ENCODE results near the gene ESD.

The ESD gene

GRCh38 chr13:46803586-46803985 is 6.6 kb upstream of the ESD start:
- Histone ChIP-seq H3K9ac (ENCODE audit: low read length) (no peak overlapping the region), H3K4me3 (ENCODE audit: low read depth, low read length, poor library complexity, severe bottlenecking) (no peak overlapping the region), H3F3A (ENCODE audit: insufficient read depth, low read length) (no peaks in the 10 kb centered on the region), H3K9me2 (ENCODE audit: low read depth, low read length) (no peaks in the 10 kb centered on the region), H4K20me1 (ENCODE audit: insufficient read depth, low read length) (no peaks in the 10 kb centered on the region), H2AFZ (ENCODE audit: low read length) (no peak overlapping the region), H3K27ac (ENCODE audit: low read depth, low read length, poor library complexity, severe bottlenecking) (no peak overlapping the region), H3K79me2 (ENCODE audit: insufficient read depth, low read length) (no peaks in the 10 kb centered on the region), H3K9me3 (ENCODE audit: low read length) (no peaks in the 10 kb centered on the region), H3K36me3 (ENCODE audit: insufficient read depth, low read length) (no peaks in the 10 kb centered on the region), H3K4me2 (ENCODE audit: low read length) (no peak overlapping the region), H3K4me1 (ENCODE audit: insufficient read depth, low read length, severe bottlenecking) (no peaks in the 10 kb centered on the region), H3K27me3 (ENCODE audit: insufficient read depth, low read length) (no peaks in the 10 kb centered on the region)
- TF ChIP-seq EZH2 (IDR thresholded peaks at IDR 0.05; ENCODE audit: borderline replicate concordance, low read length), result no peak
- TF ChIP-seq CTCF (IDR thresholded peaks at IDR 0.05; ENCODE audit: low read length), result no peak

GRCh38 chr13:46801858-46802257 is 4.9 kb upstream of the ESD start:
- H3K4me1 ChIP-seq (ENCODE audit: insufficient read depth, low read length, severe bottlenecking), result peaks cover 9% of the 10 kb centered on the region
- no peak overlapping the region for H3K4me2 ChIP-seq (ENCODE audit: low read length)
- H3F3A ChIP-seq (ENCODE audit: insufficient read depth, low read length), result no peaks in the 10 kb centered on the region
- H3K27me3 ChIP-seq (ENCODE audit: insufficient read depth, low read length), result no peaks in the 10 kb centered on the region
- H3K36me3 ChIP-seq (ENCODE audit: insufficient read depth, low read length), result no peaks in the 10 kb centered on the region
- H3K4me3 ChIP-seq (ENCODE audit: low read depth, low read length, poor library complexity, severe bottlenecking), result no peak overlapping the region
- no peak overlapping the region for H3K9ac ChIP-seq (ENCODE audit: low read length)
- no peaks in the 10 kb centered on the region for H3K9me2 ChIP-seq (ENCODE audit: low read depth, low read length)
- H4K20me1 ChIP-seq (ENCODE audit: insufficient read depth, low read length), result no peaks in the 10 kb centered on the region
- H3K9me3 ChIP-seq (ENCODE audit: low read length), result no peaks in the 10 kb centered on the region
- no peaks in the 10 kb centered on the region for H3K79me2 ChIP-seq (ENCODE audit: insufficient read depth, low read length)
- TF ChIP-seq CTCF (IDR thresholded peaks at IDR 0.05; ENCODE audit: low read length), result no peak
- no peak for TF ChIP-seq EZH2 (IDR thresholded peaks at IDR 0.05; ENCODE audit: borderline replicate concordance, low read length)
- H3K27ac ChIP-seq (ENCODE audit: low read depth, low read length, poor library complexity, severe bottlenecking), result no peak overlapping the region
- H2AFZ ChIP-seq (ENCODE audit: low read length), result no peak overlapping the region

GRCh38 chr13:46799139-46799538 is 2.2 kb upstream of the ESD start:
- peaks cover 28% of the 10 kb centered on the region for H3K4me1 ChIP-seq (ENCODE audit: insufficient read depth, low read length, severe bottlenecking)
- no peaks in the 10 kb centered on the region for H4K20me1 ChIP-seq (ENCODE audit: insufficient read depth, low read length)
- peaks cover 18% of the 10 kb centered on the region for H3K79me2 ChIP-seq (ENCODE audit: insufficient read depth, low read length)
- no peak overlapping the region for H3K4me3 ChIP-seq (ENCODE audit: low read depth, low read length, poor library complexity, severe bottlenecking)
- H2AFZ ChIP-seq (ENCODE audit: low read length), result no peak overlapping the region
- no peaks in the 10 kb centered on the region for H3K9me3 ChIP-seq (ENCODE audit: low read length)
- H3K9me2 ChIP-seq (ENCODE audit: low read depth, low read length), result no peaks in the 10 kb centered on the region
- 0 out of 2 replicates have a peak, but pooled peaks cover 4% of the 10 kb centered on the region for H3K36me3 ChIP-seq (ENCODE audit: insufficient read depth, low read length)
- H3K4me2 ChIP-seq (ENCODE audit: low read length), result no peak overlapping the region
- H3K9ac ChIP-seq (ENCODE audit: low read length), result no peak overlapping the region
- no peaks in the 10 kb centered on the region for H3F3A ChIP-seq (ENCODE audit: insufficient read depth, low read length)
- H3K27ac ChIP-seq (ENCODE audit: low read depth, low read length, poor library complexity, severe bottlenecking), result no peak overlapping the region
- no peak for TF ChIP-seq CTCF (IDR thresholded peaks at IDR 0.05; ENCODE audit: low read length)
- no peak for TF ChIP-seq EZH2 (IDR thresholded peaks at IDR 0.05; ENCODE audit: borderline replicate concordance, low read length)
- H3K27me3 ChIP-seq (ENCODE audit: insufficient read depth, low read length), result no peaks in the 10 kb centered on the region

Data from OCI-LY1 (cell line).